ENCODE measurements around the gene PIGO. TPM values are rescaled to one million over a fixed set of nuclear protein-coding genes. Genes with fewer than 3 reads are reported as not detected.
A peak's percentile ranks its signal among the peaks of the same experiment; 100 is the strongest.

The PIGO gene
- total and polyA plus RNA-seq, 2 of the 4 experiments (the other 2 are of a cell fraction): 9.3 to 18.2 TPM

GRCh38 chr9:35111001-35111933, 14.9 kb upstream of the PIGO start (continued):
- TF ChIP-seq USF2 (IDR thresholded peaks at IDR 0.05; ENCODE audit: low read depth, low read length): 0 out of 2 replicates have a peak, but pooled peaks have one; percentile 39
- peak; percentile 28; the same call in 1 of the 2 replicates for TF ChIP-seq FOS (IDR thresholded peaks at IDR 0.05; ENCODE audit: low read depth, low read length)

- H3K9ac ChIP-seq (ENCODE audit: low read depth, low read length): peak overlapping the region; percentile 89
- no peak overlapping the region; the same call in 1 of the 2 replicates for H4K5ac ChIP-seq (ENCODE audit: low read depth, low read length)
- peaks cover 25 to 58% of the 10 kb centered on the region in 2 experiments; a peak in 3 of 4 replicates for H3K79me1 ChIP-seq (ENCODE audit: low read depth in 1 of 2, low read length in 2 of 2)
- H2AK5ac ChIP-seq (ENCODE audit: low read depth, low read length): peak overlapping the region; percentile 54
- peak overlapping the region; percentile 87 for H3K27ac ChIP-seq (ENCODE audit: insufficient read depth, low read length)
- WGBS, 2 experiments (ENCODE audit: extremely low coverage in 2 of 2, insufficient read length in 1 of 2): no CpG with 5 or more reads among the region's 3 CpGs
- ChIA-PET CTCF (no interaction called here), POLR2A (ENCODE audit: unreplicated experiment) (interaction anchor here (0.6 to 0.9 kb wide), 2 partner anchors 38 to 418 kb away, joined by 3 to 4 read pairs; partner anchors contain the start of gene VCP)
- H3K36me3 ChIP-seq (ENCODE audit: control insufficient read depth, insufficient read depth, low read length): peaks cover 22% of the 10 kb centered on the region
- H3K56ac ChIP-seq (ENCODE audit: extremely low read depth, insufficient read depth, low read length): peak overlapping the region; percentile 87; the same call in 1 of the 2 replicates
- peak overlapping the region; percentile 97 for H3K14ac ChIP-seq (replicated peaks; ENCODE audit: low read depth, low read length)
- dilution Hi-C loops (cut with HindIII; ENCODE audit: low sequenced_read_pairs, unreplicated experiment): no loop called here
- H2BK20ac ChIP-seq (ENCODE audit: low read depth, low read length): peak overlapping the region; percentile 59
- peaks cover 17% of the 10 kb centered on the region for H3K9me1 ChIP-seq (ENCODE audit: insufficient read depth, low read length)
- peak overlapping the region; percentile 59; the same call in 2 of the 3 replicates for H2BK15ac ChIP-seq (ENCODE audit: low read depth, low read length)
- intact Hi-C loops (cut with micrococcal nuclease): no loop called here
- peak overlapping the region; percentile 75 for H3K4me3 ChIP-seq (ENCODE audit: insufficient read depth, low read depth, low read length)
- H4K20me1 ChIP-seq (ENCODE audit: insufficient read depth, low read length): peaks cover 12% of the 10 kb centered on the region; the same call in 1 of the 2 replicates
- H3K9me3 ChIP-seq (ENCODE audit: control insufficient read depth, insufficient read depth, low read length): no peaks in the 10 kb centered on the region
- peak overlapping the region; percentile 24 to 66; a peak in 2 of 4 replicates for H4K8ac ChIP-seq (ENCODE audit: low read depth in 2 of 2, low read length in 2 of 2)
- peak overlapping the region; percentile 92 for H3K4ac ChIP-seq (ENCODE audit: low read depth, low read length)
- H3K4me2 ChIP-seq (ENCODE audit: low read depth, low read length): peak overlapping the region; percentile 93
- peaks cover 23% of the 10 kb centered on the region for H3K4me1 ChIP-seq (ENCODE audit: control insufficient read depth, insufficient read depth, low read length)
- peak overlapping the region; percentile 92 for H3K23ac ChIP-seq (ENCODE audit: low read depth, low read length)
- no peak overlapping the region for H3K18ac ChIP-seq (ENCODE audit: low read depth, low read length)
- peak overlapping the region; percentile 47 for H2AFZ ChIP-seq (replicated peaks; ENCODE audit: low read length, poor library complexity)
- H3K27me3 ChIP-seq (ENCODE audit: control insufficient read depth, insufficient read depth, low read length): no peaks in the 10 kb centered on the region
- in situ Hi-C loops (cut with MboI; ENCODE audit: low sequenced_read_pairs): no loop called here
- H2AK9ac ChIP-seq (replicated peaks; ENCODE audit: low read depth, low read length, poor library complexity): peak overlapping the region; percentile 98
- ATAC-seq (ENCODE audit: low read depth) (no peak), DNase-seq (peak; percentile 43)
- peak overlapping the region; percentile 72 for H4K91ac ChIP-seq (ENCODE audit: insufficient read depth, low read depth, low read length)
- BruUV-seq (replicated peaks): no TSS peak
- 0 out of 2 replicates have a peak overlapping the region, but pooled peaks have one; percentile 26 for H2BK120ac ChIP-seq (ENCODE audit: low read depth, low read length)
- H2BK5ac ChIP-seq (ENCODE audit: low read depth, low read length, poor library complexity, severe bottlenecking): peak overlapping the region; percentile 77
- TF ChIP-seq BHLHE40 (IDR thresholded peaks at IDR 0.05; ENCODE audit: low read depth, low read length): no peak
- TF ChIP-seq CTCF (conservative IDR thresholded peaks at IDR 0.05; ENCODE audit: low read depth, low read length): no peak
- no peak for TF ChIP-seq USF2 (IDR thresholded peaks at IDR 0.05; ENCODE audit: low read depth, low read length)
- TF ChIP-seq RCOR1 (IDR thresholded peaks at IDR 0.05; ENCODE audit: insufficient replicate concordance, low read length): no peak
- TF ChIP-seq POLR2A (IDR thresholded peaks at IDR 0.05; ENCODE audit: low read depth, low read length): no peak
- TF ChIP-seq ELK1 (IDR thresholded peaks at IDR 0.05; ENCODE audit: borderline replicate concordance, low read depth, low read length): no peak
- TF ChIP-seq MAFK (IDR thresholded peaks at IDR 0.05; ENCODE audit: low read depth, low read length): no peak
- TF ChIP-seq FOS (IDR thresholded peaks at IDR 0.05; ENCODE audit: low read depth, low read length): 0 out of 2 replicates have a peak, but pooled peaks have one; percentile 28
Measured at GRCh38 chr9:35110327-35110761, 14.0 kb upstream of the PIGO start.
